GM23338 (cell line): ENCODE measurements around the gene CAPN10. TPM values are rescaled to one million over a fixed set of nuclear protein-coding genes. Genes with fewer than 3 reads are reported as not detected.

Source experiments
- ATAC-seq: fragments of 200-7000 bp; cut with Tn5 transposase; 3 replicates; pipeline ENCODE4 v1.9.1; 2020
- DNase-seq: peaks from one replicate; pipeline ENCODE4 v3.0.0-alpha.2; 2015; ENCODE audit warnings: low spot score
- H2AFZ ChIP-seq: fragments of 200-600 bp; sonication (generic); 2 replicates; pipeline ENCODE4 v1.8.0; 2016; ENCODE audit warnings: antibody characterized with exemption, mild to moderate bottlenecking, moderate library complexity
- H3F3A ChIP-seq: fragments of 200-600 bp; sonication (generic); replicated peaks from 2 replicates; pipeline ENCODE4 v1.8.0; 2017; ENCODE audit warnings: antibody characterized with exemption, mixed run types, low read depth
- H3K27ac ChIP-seq: fragments of 200-600 bp; sonication (generic); 2 replicates; pipeline ENCODE4 v1.6.1; 2016; ENCODE audit warnings: low read depth
- H3K27me3 ChIP-seq: fragments of 200-600 bp; sonication (generic); 2 replicates; pipeline ENCODE4 v1.8.0; 2016; ENCODE audit warnings: mild to moderate bottlenecking, mixed run types, moderate library complexity; ENCODE audit not compliant: insufficient read depth
- H3K36me3 ChIP-seq: fragments of 200-600 bp; sonication (generic); 2 replicates; pipeline ENCODE4 v1.8.0; 2016; ENCODE audit warnings: mild to moderate bottlenecking; ENCODE audit not compliant: insufficient read depth
- H3K4me1 ChIP-seq: fragments of 200-600 bp; sonication (generic); 2 replicates; pipeline ENCODE4 v1.8.0; 2016; ENCODE audit warnings: mild to moderate bottlenecking, moderate library complexity; ENCODE audit not compliant: insufficient read depth
- H3K4me2 ChIP-seq: fragments of 200-600 bp; sonication (generic); 2 replicates; pipeline ENCODE4 v1.7.1; 2017; ENCODE audit warnings: mixed run types
- H3K4me3 ChIP-seq: fragments of 200-600 bp; sonication (generic); 2 replicates; pipeline ENCODE4 v1.6.1; 2016; ENCODE audit warnings: mixed run types
- H3K79me2 ChIP-seq: fragments of 200-600 bp; sonication (generic); replicated peaks from 2 replicates; pipeline ENCODE4 v1.8.0; 2017; ENCODE audit warnings: mild to moderate bottlenecking; ENCODE audit not compliant: insufficient read depth
- H3K9me2 ChIP-seq: fragments of 200-600 bp; sonication (generic); 2 replicates; pipeline ENCODE4 v1.8.0; 2017; ENCODE audit not compliant: insufficient read depth
- H4K20me1 ChIP-seq: fragments of 200-600 bp; sonication (generic); replicated peaks from 2 replicates; pipeline ENCODE4 v1.8.0; 2017; ENCODE audit warnings: mild to moderate bottlenecking; ENCODE audit not compliant: insufficient read depth
- H3K27ac Mint-ChIP-seq: 2 replicates; pipeline ENCODE4 v1.8.0; 2020; ENCODE audit warnings: inconsistent platforms, mild to moderate bottlenecking, moderate library complexity, mixed read lengths
- H3K27me3 Mint-ChIP-seq: 3 replicates; pipeline ENCODE4 v1.8.0; 2022; ENCODE audit warnings: low read depth, mild to moderate bottlenecking, moderate library complexity, mixed read lengths, inconsistent platforms; ENCODE audit not compliant: insufficient read depth, poor library complexity
- H3K36me3 Mint-ChIP-seq: 3 replicates; pipeline ENCODE4 v1.8.0; 2021; ENCODE audit warnings: low read depth, mild to moderate bottlenecking, inconsistent platforms, moderate library complexity, mixed read lengths
- H3K4me1 Mint-ChIP-seq: 3 replicates; pipeline ENCODE4 v1.8.0; 2020; ENCODE audit warnings: mild to moderate bottlenecking, inconsistent platforms, mixed read lengths
- H3K4me3 Mint-ChIP-seq: 3 replicates; pipeline ENCODE4 v1.8.0; 2021; ENCODE audit warnings: moderate library complexity, mild to moderate bottlenecking, inconsistent platforms, mixed read lengths
- H3K9me3 Mint-ChIP-seq: 3 replicates; pipeline ENCODE4 v1.8.0; 2020; ENCODE audit warnings: moderate library complexity, mild to moderate bottlenecking, inconsistent platforms, mixed read lengths
- CREB1 ChIP-seq: fragments of 250-450 bp; sonication (Bioruptor Pico); IDR thresholded peaks from 2 replicates; pipeline ENCODE4 v1.5.0; 2020; ENCODE audit warnings: low read depth, mild to moderate bottlenecking, moderate library complexity
- CTCF ChIP-seq, 2 experiments: fragments of 200-600 bp in 1 of 2; sonication (generic) in 1 of 2; conservative IDR thresholded peaks; 2 replicates each; pipeline versions ENCODE4 v1.5.1 to v1.6.1; 2016 to 2017; ENCODE audit warnings: antibody characterized with exemption in 2 of 2, low read depth in 2 of 2, mild to moderate bottlenecking in 2 of 2, moderate library complexity in 1 of 2
- ETS1 ChIP-seq: IDR thresholded peaks from 2 replicates; pipeline ENCODE4 v1.6.1; 2016; ENCODE audit warnings: antibody characterized with exemption
- EZH2 ChIP-seq: fragments of 200-600 bp; sonication (generic); IDR thresholded peaks from one replicate; pipeline ENCODE4 v1.8.0; 2017; ENCODE audit warnings: antibody characterized with exemption, mild to moderate bottlenecking, low read depth; ENCODE audit not compliant: unreplicated experiment
- EZH2phosphoT487 ChIP-seq: fragments of 200-600 bp; sonication (generic); IDR thresholded peaks from one replicate; pipeline ENCODE4 v1.8.1; 2018; ENCODE audit warnings: antibody characterized with exemption; ENCODE audit not compliant: unreplicated experiment
- JUNB ChIP-seq: IDR thresholded peaks from one replicate; pipeline ENCODE4 v1.6.1; 2016; ENCODE audit warnings: antibody characterized with exemption; ENCODE audit not compliant: unreplicated experiment
- NANOG ChIP-seq: IDR thresholded peaks from 2 replicates; pipeline ENCODE4 v1.6.1; 2016; ENCODE audit warnings: antibody characterized with exemption, borderline replicate concordance
- POLR2AphosphoS5 ChIP-seq: IDR thresholded peaks from 2 replicates; pipeline ENCODE4 v1.6.1; 2016; ENCODE audit warnings: antibody characterized with exemption, low read depth
- REST ChIP-seq: IDR thresholded peaks from one replicate; pipeline ENCODE4 v1.6.1; 2018; ENCODE audit warnings: antibody characterized with exemption; ENCODE audit not compliant: unreplicated experiment
- STAT1 ChIP-seq: IDR thresholded peaks from one replicate; pipeline ENCODE4 v1.6.1; 2016; ENCODE audit warnings: antibody characterized with exemption; ENCODE audit not compliant: unreplicated experiment
- ZNF114 ChIP-seq: fragments of 250-450 bp; sonication (Bioruptor Pico); IDR thresholded peaks from 2 replicates; pipeline ENCODE4 v1.5.0; 2020; ENCODE audit warnings: mild to moderate bottlenecking, moderate library complexity
- ZNF331 ChIP-seq: fragments of 250-450 bp; sonication (Bioruptor Pico); IDR thresholded peaks from 2 replicates; pipeline ENCODE4 v1.5.0; 2020; ENCODE audit warnings: low read depth, mild to moderate bottlenecking, moderate library complexity
- ZNF462 ChIP-seq: fragments of 250-450 bp; sonication (Bioruptor Pico); IDR thresholded peaks from 2 replicates; pipeline ENCODE4 v1.5.0; 2020; ENCODE audit warnings: mild to moderate bottlenecking, moderate library complexity
- polyA plus RNA-seq: library from polyadenylated mRNA; unstranded; fragments of >200 nt; fragmentation: Nextera tagmentation; extraction: Ambion mirVana; gene quantifications from 2 replicates; pipeline ENCODE4 v1.2.1, GENCODE V29; 2016
- total RNA-seq: library from RNA; depleted of rRNA; stranded (reverse); fragments of >200 nt; shearing (Covaris generic); gene quantifications from 2 replicates; pipeline ENCODE4 v1.2.3, GENCODE V29; 2014

CAPN10 gene
- total and polyA plus RNA-seq, 2 experiments from 2014 or later: 30.2 to 59.8 TPM

GRCh38 chr2:240602266-240603050 lies 15.9 kb downstream of the CAPN10 start:
- Mint-ChIP-seq H3K27me3 (peaks cover 2% of the 10 kb centered on the region), H3K27ac (no peak overlapping the region), H3K4me1 (no peaks in the 10 kb centered on the region), H3K36me3 (peaks cover 2% of the 10 kb centered on the region; the same call in 1 of the 3 replicates), H3K9me3 (no peaks in the 10 kb centered on the region), H3K4me3 (no peak overlapping the region)
- Histone ChIP-seq H3K4me2 (no peak overlapping the region), H3K27ac (no peak overlapping the region), H3K79me2 (no peaks in the 10 kb centered on the region), H3K27me3 (no peaks in the 10 kb centered on the region), H2AFZ (no peak overlapping the region), H3K36me3 (no peaks in the 10 kb centered on the region), H4K20me1 (no peaks in the 10 kb centered on the region; the same call in 1 of the 2 replicates), H3K4me1 (no peaks in the 10 kb centered on the region), H3K9me2 (no peaks in the 10 kb centered on the region), H3K4me3 (no peak overlapping the region), H3F3A (no peaks in the 10 kb centered on the region)
- no peak for ATAC-seq
- DNase-seq: no peak
- TF ChIP-seq REST (no peak), ZNF462 (CRISPR knock-in tag) (no peak), NANOG (no peak), JUNB (no peak), CREB1 (CRISPR knock-in tag) (no peak), POLR2AphosphoS5 (no peak), ZNF114 (CRISPR knock-in tag) (no peak), EZH2phosphoT487 (no peak), EZH2 (no peak), CTCF (conservative IDR thresholded peaks at IDR 0.05; ENCODE audit: low read depth in 2 of 2) (no peak), STAT1 (no peak), ETS1 (no peak), ZNF331 (CRISPR knock-in tag) (no peak)
